ENCODE data around the gene PGAM1. TPM values are rescaled to one million over a fixed set of nuclear protein-coding genes. Genes with fewer than 3 reads are reported as not detected.

Gene PGAM1
- total RNA-seq, 4 donors from 2014 or later: 310 to 700 (median 514) TPM

DNA sequence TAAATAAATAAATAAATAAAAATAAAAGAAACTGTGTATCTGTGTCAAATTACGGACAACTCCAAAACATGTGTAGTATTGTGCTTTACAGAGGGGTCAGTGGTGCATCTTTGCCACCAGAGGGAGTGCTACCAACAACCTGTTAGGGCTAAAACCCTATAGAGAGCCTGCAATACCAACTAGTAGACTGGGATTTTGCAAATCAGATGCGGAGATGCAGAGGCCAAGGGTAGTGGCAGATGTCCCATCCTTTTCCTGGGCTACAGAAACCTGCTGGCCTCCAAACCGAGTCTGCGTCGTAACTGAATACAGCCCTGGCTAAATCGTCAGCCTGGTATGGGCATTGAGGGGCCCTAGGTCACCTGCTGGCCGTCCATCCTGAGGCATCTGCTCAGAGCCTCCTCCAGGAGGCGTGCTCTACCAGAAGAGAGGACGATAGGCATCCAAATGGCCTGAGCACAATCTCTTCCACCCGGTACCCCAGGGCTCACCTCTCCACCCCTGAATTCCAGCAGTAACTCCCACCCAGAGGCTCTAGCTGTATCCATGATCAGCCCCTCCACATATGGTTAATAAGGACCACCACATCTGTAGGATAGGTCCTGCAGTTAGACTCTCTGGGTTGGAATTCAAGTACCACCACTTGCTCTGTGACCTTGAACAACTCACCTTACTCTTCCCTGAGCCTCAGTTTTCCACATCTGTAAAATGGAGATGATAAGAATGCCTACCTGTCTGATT is 18.6 kb upstream of the PGAM1 start:
- peak overlapping the region in 2 of 4 donors; percentile 3 to 9 for H3K4me3 ChIP-seq
- WGBS, 2 donors: 1 to 5% methylated on average over 5 to 10 of the region's 10 CpGs
- intact Hi-C loops (cut with DNase I): no loop called here

DNA sequence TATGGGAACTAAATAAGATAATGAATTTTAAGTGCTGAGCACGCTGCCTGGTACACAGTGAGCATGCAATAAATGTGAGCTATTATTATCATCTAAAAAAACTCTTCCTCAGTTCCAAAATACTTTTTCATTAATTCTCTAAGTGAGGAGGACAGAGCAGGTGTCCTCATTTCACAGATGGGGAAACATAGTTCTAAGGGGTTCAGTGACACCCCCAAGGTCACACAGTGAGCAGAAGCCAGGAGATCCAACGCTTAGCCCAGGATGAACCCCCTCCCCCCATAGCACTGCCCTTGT is 18.1 kb upstream of the PGAM1 start:
- intact Hi-C loops (cut with DNase I): no loop called here
- H3K4me1 ChIP-seq: peaks cover 20 to 56% (median 40%) of the 10 kb centered on the region in 3 donors
- WGBS, 2 donors: 73 to 82% methylated on average over 2 of the region's 2 CpGs
- TF ChIP-seq POLR2A (IDR thresholded peaks at IDR 0.05): no peak
- H3K27ac ChIP-seq: peak overlapping the region; percentile 82 to 89 (median 86)
- H3K9me3 ChIP-seq: no peaks in the 10 kb centered on the region
- no peaks in the 10 kb centered on the region for H3K36me3 ChIP-seq
- no peak overlapping the region for H3K4me3 ChIP-seq
- DNase-seq: no peak
- H3K27me3 ChIP-seq: no peaks in the 10 kb centered on the region

More for the DNA sequence above, 18.6 kb upstream of the PGAM1 start:
- no peak for DNase-seq
- Histone ChIP-seq H3K9me3 (no peaks in the 10 kb centered on the region), H3K4me1 (peaks cover 20 to 50% (median 37%) of the 10 kb centered on the region in 3 donors), H3K36me3 (no peaks in the 10 kb centered on the region), H3K27ac (peak overlapping the region; percentile 82 to 89 (median 86)), H3K27me3 (no peaks in the 10 kb centered on the region)
- TF ChIP-seq, protein P1, sequence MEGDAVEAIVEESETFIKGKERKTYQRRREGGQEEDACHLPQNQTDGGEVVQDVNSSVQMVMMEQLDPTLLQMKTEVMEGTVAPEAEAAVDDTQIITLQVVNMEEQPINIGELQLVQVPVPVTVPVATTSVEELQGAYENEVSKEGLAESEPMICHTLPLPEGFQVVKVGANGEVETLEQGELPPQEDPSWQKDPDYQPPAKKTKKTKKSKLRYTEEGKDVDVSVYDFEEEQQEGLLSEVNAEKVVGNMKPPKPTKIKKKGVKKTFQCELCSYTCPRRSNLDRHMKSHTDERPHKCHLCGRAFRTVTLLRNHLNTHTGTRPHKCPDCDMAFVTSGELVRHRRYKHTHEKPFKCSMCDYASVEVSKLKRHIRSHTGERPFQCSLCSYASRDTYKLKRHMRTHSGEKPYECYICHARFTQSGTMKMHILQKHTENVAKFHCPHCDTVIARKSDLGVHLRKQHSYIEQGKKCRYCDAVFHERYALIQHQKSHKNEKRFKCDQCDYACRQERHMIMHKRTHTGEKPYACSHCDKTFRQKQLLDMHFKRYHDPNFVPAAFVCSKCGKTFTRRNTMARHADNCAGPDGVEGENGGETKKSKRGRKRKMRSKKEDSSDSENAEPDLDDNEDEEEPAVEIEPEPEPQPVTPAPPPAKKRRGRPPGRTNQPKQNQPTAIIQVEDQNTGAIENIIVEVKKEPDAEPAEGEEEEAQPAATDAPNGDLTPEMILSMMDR (IDR thresholded peaks at IDR 0.05): peak; percentile 76 to 89 (median 87)
- no peak for TF ChIP-seq POLR2A (IDR thresholded peaks at IDR 0.05)

DNA sequence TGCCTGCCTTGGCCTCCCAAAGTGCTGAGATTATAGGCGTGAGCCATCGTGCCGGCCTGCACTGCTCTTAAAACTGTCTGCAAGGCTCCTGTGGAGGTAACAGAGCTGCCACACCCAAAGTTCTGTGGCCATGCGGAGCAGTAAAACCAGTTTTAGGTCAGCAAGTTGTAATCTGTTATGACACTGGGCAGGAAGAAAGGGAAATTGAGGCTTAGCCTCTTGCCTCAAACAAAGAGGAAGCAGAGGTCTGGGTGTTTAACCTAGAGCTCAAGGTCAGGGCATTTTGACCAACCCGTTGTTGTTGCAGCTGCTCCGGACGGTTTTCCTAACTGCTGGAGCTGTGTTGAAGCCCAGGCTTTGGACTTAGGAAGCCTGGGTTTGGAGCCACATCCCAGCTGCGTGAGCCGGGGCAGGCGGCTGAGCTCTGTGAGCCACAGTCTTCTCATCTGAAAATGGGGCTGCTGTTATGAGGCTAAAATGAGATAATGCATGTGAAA is 17.4 kb upstream of the PGAM1 start:
- intact Hi-C loops (cut with DNase I): no loop called here
- Histone ChIP-seq H3K27ac (peak overlapping the region; percentile 82 to 89 (median 86)), H3K36me3 (no peaks in the 10 kb centered on the region), H3K27me3 (no peaks in the 10 kb centered on the region), H3K9me3 (no peaks in the 10 kb centered on the region), H3K4me1 (peaks cover 20 to 62% (median 44%) of the 10 kb centered on the region in 3 donors), H3K4me3 (no peak overlapping the region)
- no peak for DNase-seq
- no peak for TF ChIP-seq POLR2A (IDR thresholded peaks at IDR 0.05)
- TF ChIP-seq, protein P1 (IDR thresholded peaks at IDR 0.05): no peak
- 45 to 67% methylated on average over 2 to 9 of the region's 10 CpGs for WGBS, 2 donors

DNA sequence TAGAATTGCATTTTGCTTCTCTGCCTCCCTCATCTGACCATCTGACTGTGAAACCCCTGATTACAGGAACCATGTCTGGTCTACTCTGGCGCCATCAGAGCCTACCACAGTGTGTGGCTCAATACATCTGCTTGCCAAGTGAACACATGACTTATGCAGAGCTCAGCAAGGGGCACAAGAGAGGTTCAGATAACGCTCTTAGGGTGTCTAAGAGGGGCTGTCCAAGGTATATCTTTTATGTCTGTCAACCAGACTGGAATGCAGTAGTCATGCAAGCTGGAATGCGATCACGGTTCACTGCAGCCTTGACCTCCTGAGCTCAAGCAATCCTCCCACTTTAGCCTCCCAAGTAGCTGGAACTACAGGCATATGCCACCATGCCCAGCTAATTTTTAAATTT is 14.6 kb upstream of the PGAM1 start:
- WGBS, 2 donors: 83 to 86% methylated on average over 3 to 4 of the region's 4 CpGs
- Histone ChIP-seq H3K36me3 (no peaks in the 10 kb centered on the region), H3K9me3 (no peaks in the 10 kb centered on the region), H3K4me1 (peaks cover 20 to 79% (median 55%) of the 10 kb centered on the region in 3 donors), H3K27me3 (no peaks in the 10 kb centered on the region), H3K27ac (peak overlapping the region; percentile 16 to 92 (median 87)), H3K4me3 (no peak overlapping the region)
- DNase-seq: no peak
- intact Hi-C loops (cut with DNase I): no loop called here
- no peak for TF ChIP-seq POLR2A (IDR thresholded peaks at IDR 0.05)
- TF ChIP-seq, protein P1 (IDR thresholded peaks at IDR 0.05): no peak

DNA sequence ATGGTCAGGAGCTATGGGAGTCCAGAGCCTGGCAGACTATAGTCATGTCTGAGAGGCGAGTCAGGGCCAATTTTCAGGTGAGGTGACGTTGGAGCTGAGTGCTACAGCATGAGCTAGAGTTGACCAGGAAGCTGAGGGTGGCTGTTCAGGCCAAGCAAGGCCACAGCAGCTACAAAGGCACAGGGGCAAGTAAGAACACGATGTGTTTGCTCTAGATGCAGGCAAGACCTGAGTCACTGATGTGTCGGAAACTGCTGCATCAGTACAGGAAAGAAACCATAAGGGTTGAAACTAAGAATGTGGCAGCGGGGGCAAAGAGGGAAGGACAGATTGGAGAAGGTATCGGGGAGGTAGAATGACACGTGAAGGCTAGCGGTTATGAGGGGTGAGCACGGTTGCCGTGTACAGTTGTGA is 13.1 kb upstream of the PGAM1 start:
- Histone ChIP-seq H3K36me3 (no peaks in the 10 kb centered on the region), H3K27me3 (no peaks in the 10 kb centered on the region), H3K9me3 (no peaks in the 10 kb centered on the region), H3K4me1 (peaks cover 11 to 70% (median 41%) of the 10 kb centered on the region in 3 donors), H3K4me3 (no peak overlapping the region), H3K27ac (peak overlapping the region; percentile 85 to 92 (median 87))
- DNase-seq: no peak
- TF ChIP-seq, protein P1 (IDR thresholded peaks at IDR 0.05): no peak
- TF ChIP-seq POLR2A (IDR thresholded peaks at IDR 0.05): no peak
- intact Hi-C loops (cut with DNase I): no loop called here
- 42 to 45% methylated on average over 8 to 9 of the region's 10 CpGs for WGBS, 2 donors
